Esophagus squamous epithelium (tissue), 4 donors: ENCODE measurements around the gene C1QTNF8.

Experiments used
- POLR2A ChIP-seq, 4 donors: fragments of 450-650 bp; IDR thresholded peaks; one replicate each; pipeline ENCODE4 v1.6.1; 2017; ENCODE audit warnings: antibody characterized with exemption in 4 of 4, mild to moderate bottlenecking in 4 of 4, moderate library complexity in 3 of 4
- TF ChIP-seq, protein P1 (sequence below), 6 experiments: fragments of 450-650 bp in 4 of 6; fragments of 200-600 bp in 2 of 6; sonication (generic) in 2 of 6; IDR thresholded peaks; one replicate each; pipeline ENCODE4 v1.5.1; 2016 to 2019; ENCODE audit warnings: antibody characterized with exemption in 6 of 6, mild to moderate bottlenecking in 4 of 6, moderate library complexity in 4 of 6

DNA sequence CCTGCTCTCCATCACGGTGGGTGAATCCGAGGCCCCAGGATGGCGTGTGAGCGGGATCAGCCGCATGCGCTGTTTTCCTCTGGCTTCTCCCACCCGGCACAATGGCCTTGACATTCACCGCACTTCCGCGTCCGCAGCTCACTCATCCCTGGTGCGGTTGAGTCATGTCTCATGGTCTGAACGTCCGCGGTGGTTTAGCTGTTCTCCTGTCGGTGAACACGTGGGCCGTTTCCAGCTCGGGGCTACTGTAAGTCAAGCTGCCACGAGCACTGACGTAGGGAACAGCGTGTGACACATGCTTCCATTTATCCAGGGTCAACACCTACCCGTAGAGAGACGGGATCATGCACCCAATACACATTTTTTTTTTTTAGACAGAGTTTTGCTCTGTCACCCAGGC, 41.6 kb upstream of the C1QTNF8 start:
- TF ChIP-seq, protein P1, sequence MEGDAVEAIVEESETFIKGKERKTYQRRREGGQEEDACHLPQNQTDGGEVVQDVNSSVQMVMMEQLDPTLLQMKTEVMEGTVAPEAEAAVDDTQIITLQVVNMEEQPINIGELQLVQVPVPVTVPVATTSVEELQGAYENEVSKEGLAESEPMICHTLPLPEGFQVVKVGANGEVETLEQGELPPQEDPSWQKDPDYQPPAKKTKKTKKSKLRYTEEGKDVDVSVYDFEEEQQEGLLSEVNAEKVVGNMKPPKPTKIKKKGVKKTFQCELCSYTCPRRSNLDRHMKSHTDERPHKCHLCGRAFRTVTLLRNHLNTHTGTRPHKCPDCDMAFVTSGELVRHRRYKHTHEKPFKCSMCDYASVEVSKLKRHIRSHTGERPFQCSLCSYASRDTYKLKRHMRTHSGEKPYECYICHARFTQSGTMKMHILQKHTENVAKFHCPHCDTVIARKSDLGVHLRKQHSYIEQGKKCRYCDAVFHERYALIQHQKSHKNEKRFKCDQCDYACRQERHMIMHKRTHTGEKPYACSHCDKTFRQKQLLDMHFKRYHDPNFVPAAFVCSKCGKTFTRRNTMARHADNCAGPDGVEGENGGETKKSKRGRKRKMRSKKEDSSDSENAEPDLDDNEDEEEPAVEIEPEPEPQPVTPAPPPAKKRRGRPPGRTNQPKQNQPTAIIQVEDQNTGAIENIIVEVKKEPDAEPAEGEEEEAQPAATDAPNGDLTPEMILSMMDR (IDR thresholded peaks at IDR 0.05), result no peak
- TF ChIP-seq POLR2A (IDR thresholded peaks at IDR 0.05), result no peak
